ENCODE results near the gene HS3ST6. TPM values are rescaled to one million over a fixed set of nuclear protein-coding genes. Genes with fewer than 3 reads are reported as not detected.

HS3ST6 gene
- total RNA-seq, 1 donor from 2014 or later: not detected

DNA sequence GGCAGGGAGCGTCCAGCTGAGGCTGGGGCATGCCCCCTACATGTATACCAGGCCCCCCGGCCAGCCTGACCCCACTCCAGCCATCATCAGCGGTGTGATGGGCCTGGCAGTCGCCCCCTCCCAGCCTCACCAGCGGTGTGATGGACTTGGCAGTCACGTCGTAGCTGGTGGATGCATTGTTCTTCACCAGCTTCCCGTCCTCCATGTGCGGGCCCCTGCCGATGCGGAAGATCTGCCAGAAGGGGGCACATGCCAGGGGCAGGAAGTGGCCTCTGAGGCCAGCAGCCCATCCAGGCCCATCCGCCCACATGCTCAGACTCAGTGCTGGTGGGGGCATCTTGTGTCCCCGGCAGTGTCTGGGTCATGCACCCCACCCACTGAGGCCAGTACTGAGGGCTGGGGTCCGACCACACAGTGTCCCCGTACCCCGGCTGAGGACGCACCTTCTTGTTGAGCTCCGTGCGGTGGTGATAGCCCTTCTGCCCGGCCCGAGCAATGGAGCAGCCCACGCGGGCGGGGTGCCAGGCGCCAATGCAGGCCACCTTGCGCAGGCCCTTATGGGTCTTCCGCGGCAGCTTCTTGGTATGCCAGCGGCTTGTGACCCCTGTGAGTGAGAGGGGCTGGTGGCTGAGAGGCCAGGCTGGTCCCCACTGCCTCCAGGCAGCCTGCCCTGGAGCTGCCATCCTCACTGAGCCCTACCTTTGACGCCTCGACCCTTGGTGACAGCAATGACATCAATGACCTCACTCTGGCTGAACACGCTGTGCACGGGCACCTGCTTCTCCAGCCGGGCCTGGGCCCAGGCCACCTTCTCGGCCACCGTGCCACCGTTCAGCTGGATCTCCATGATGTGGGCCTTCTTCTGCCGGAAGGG, 28.5 kb upstream of the HS3ST6 start:
- no peak overlapping the region for H3K27ac Mint-ChIP-seq
- peaks cover 10% of the 10 kb centered on the region for H3K79me2 ChIP-seq (ENCODE audit: low read depth)
- DNase-seq (ENCODE audit: low spot score): no peak
- no peak overlapping the region for H3K4me2 ChIP-seq
- H3K9me3 Mint-ChIP-seq: no peaks in the 10 kb centered on the region
- TF ChIP-seq EZH2 (IDR thresholded peaks at IDR 0.05) (no peak), EZH2phosphoT487 (IDR thresholded peaks at IDR 0.05) (no peak)
- TF ChIP-seq, protein P1, sequence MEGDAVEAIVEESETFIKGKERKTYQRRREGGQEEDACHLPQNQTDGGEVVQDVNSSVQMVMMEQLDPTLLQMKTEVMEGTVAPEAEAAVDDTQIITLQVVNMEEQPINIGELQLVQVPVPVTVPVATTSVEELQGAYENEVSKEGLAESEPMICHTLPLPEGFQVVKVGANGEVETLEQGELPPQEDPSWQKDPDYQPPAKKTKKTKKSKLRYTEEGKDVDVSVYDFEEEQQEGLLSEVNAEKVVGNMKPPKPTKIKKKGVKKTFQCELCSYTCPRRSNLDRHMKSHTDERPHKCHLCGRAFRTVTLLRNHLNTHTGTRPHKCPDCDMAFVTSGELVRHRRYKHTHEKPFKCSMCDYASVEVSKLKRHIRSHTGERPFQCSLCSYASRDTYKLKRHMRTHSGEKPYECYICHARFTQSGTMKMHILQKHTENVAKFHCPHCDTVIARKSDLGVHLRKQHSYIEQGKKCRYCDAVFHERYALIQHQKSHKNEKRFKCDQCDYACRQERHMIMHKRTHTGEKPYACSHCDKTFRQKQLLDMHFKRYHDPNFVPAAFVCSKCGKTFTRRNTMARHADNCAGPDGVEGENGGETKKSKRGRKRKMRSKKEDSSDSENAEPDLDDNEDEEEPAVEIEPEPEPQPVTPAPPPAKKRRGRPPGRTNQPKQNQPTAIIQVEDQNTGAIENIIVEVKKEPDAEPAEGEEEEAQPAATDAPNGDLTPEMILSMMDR (IDR thresholded peaks at IDR 0.05): no peak
- H3K4me1 Mint-ChIP-seq: peaks cover 9% of the 10 kb centered on the region
- no peaks in the 10 kb centered on the region for H3K27me3 ChIP-seq
- H3K9me3 ChIP-seq (ENCODE audit: low read depth): no peaks in the 10 kb centered on the region
- peaks cover 9% of the 10 kb centered on the region for H3F3A ChIP-seq (ENCODE audit: low read depth)
- H3K4me1 ChIP-seq: peaks cover 7% of the 10 kb centered on the region
- no peak overlapping the region for H3K9ac ChIP-seq
- H4K20me1 ChIP-seq (ENCODE audit: low read depth): no peaks in the 10 kb centered on the region
- peaks cover 2% of the 10 kb centered on the region for H3K27me3 Mint-ChIP-seq (ENCODE audit: insufficient read depth, low read depth)
- H3K4me3 Mint-ChIP-seq: no peak overlapping the region
- no peak overlapping the region for H3K4me3 ChIP-seq
- no peak overlapping the region for H2AFZ ChIP-seq (replicated peaks)
- no peaks in the 10 kb centered on the region for H3K36me3 Mint-ChIP-seq
- no peak overlapping the region for H3K27ac ChIP-seq
- no peaks in the 10 kb centered on the region for H3K36me3 ChIP-seq

DNA sequence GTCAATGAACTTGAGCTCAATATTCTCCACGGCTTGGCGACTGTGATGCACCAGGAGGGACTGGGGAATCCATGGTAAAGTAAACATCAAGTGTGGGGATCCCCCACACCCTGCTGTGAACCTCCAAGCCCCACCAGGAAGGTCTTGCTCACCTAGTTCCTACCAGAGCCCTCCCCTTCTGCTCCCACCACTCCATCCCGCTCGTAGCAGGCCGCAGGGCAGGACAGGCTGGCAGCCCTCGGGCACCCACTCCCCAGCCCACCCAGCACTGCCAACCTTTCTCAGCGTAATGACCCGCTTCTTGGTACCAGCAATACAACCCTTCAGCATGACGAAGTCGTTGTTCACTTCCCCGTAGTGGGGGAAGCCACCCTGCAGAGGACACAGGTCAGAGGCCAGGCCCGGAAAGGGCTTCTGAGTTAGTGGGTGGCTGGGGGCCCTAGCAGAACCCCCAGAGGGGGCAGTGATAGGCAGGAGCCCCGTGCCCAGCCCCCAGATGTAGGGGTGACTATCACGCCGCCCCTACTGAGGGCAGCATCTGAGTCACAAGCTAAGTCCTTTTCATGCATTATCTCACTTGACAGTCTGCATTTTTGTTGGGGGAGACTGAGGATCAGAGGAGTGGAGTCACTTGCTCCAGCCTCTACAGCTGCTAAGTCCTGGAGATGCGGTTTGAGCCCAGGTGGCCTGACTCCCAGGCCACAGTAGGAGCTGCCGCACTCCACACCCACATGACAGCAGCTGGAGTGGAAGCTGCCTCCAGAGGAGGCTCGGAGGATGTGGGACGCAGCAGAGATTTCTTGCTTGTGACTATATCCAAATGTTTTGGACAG, 27.6 kb upstream of the HS3ST6 start:
- Mint-ChIP-seq H3K36me3 (no peaks in the 10 kb centered on the region), H3K27ac (no peak overlapping the region), H3K27me3 (ENCODE audit: insufficient read depth, low read depth) (peaks cover 2% of the 10 kb centered on the region), H3K4me1 (peaks cover 15% of the 10 kb centered on the region), H3K9me3 (no peaks in the 10 kb centered on the region), H3K4me3 (no peak overlapping the region)
- no peak overlapping the region for H3K27ac ChIP-seq
- TF ChIP-seq EZH2phosphoT487 (IDR thresholded peaks at IDR 0.05) (no peak), EZH2 (IDR thresholded peaks at IDR 0.05) (no peak)
- TF ChIP-seq, protein P1 (IDR thresholded peaks at IDR 0.05): no peak
- peaks cover 10% of the 10 kb centered on the region for H3K79me2 ChIP-seq (ENCODE audit: low read depth)
- H3K4me2 ChIP-seq: no peak overlapping the region
- H3K9me3 ChIP-seq (ENCODE audit: low read depth): no peaks in the 10 kb centered on the region
- H2AFZ ChIP-seq (replicated peaks): no peak overlapping the region
- H3F3A ChIP-seq (ENCODE audit: low read depth): peaks cover 9% of the 10 kb centered on the region
- no peaks in the 10 kb centered on the region for H3K27me3 ChIP-seq
- no peak for DNase-seq (ENCODE audit: low spot score)
- no peaks in the 10 kb centered on the region for H3K36me3 ChIP-seq
- no peaks in the 10 kb centered on the region for H4K20me1 ChIP-seq (ENCODE audit: low read depth)
- H3K4me3 ChIP-seq: no peak overlapping the region
- peaks cover 7% of the 10 kb centered on the region for H3K4me1 ChIP-seq
- no peak overlapping the region for H3K9ac ChIP-seq

DNA sequence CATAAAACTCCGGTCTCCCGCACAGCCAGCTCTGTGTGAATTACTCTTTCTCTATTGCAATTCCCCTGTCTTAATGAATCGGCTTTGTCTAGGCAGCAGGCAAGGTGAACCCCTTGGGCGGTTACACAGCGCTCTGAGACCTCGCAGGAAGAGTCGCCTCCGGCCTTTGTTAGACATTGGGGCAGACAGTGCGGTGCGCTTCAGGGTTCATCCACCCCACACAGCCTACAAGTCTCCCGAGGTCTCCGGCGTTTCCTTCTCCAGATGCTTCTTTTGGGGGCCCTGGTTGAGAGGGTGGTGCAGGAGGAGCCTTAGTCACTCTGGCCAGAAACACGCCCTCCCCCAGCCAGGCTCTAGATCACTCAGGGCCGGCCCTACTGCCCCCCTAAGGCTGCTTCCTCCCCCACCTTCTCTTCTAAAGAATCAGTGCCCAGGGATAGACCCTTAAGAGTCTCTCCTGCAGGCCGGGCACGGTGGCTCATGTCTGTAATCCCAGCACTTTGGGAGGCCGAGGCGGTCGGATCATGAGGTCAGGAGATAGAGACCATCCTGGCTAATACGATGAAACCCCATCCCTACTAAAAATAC, 26.5 kb upstream of the HS3ST6 start:
- DNase-seq (ENCODE audit: low spot score): no peak
- no peaks in the 10 kb centered on the region for H3K9me3 ChIP-seq (ENCODE audit: low read depth)
- Mint-ChIP-seq H3K27me3 (ENCODE audit: insufficient read depth, low read depth) (peaks cover 2% of the 10 kb centered on the region), H3K27ac (no peak overlapping the region), H3K4me1 (peaks cover 15% of the 10 kb centered on the region), H3K9me3 (no peaks in the 10 kb centered on the region), H3K4me3 (peak overlapping the region; percentile 92), H3K36me3 (no peaks in the 10 kb centered on the region)
- H4K20me1 ChIP-seq (ENCODE audit: low read depth): no peaks in the 10 kb centered on the region
- H3K4me2 ChIP-seq: no peak overlapping the region
- no peak overlapping the region for H2AFZ ChIP-seq (replicated peaks)
- no peak overlapping the region for H3K27ac ChIP-seq
- no peaks in the 10 kb centered on the region for H3K27me3 ChIP-seq
- H3F3A ChIP-seq (ENCODE audit: low read depth): peaks cover 9% of the 10 kb centered on the region
- no peak overlapping the region for H3K9ac ChIP-seq
- peaks cover 10% of the 10 kb centered on the region for H3K79me2 ChIP-seq (ENCODE audit: low read depth)
- H3K4me3 ChIP-seq: no peak overlapping the region
- TF ChIP-seq EZH2 (IDR thresholded peaks at IDR 0.05): no peak
- TF ChIP-seq, protein P1 (IDR thresholded peaks at IDR 0.05): no peak
- TF ChIP-seq EZH2phosphoT487 (IDR thresholded peaks at IDR 0.05): no peak
- peaks cover 7% of the 10 kb centered on the region for H3K4me1 ChIP-seq
- no peaks in the 10 kb centered on the region for H3K36me3 ChIP-seq
